Activated CD4-positive, alpha-beta T cell treated with anti-CD3 and anti-CD28 coated beads for 1 hour (primary cell): Measurements from ENCODE around the gene FUT9.

Experiments used
- DNase-seq: peaks from one replicate; pipeline ENCODE4 v3.0.0-alpha.2; 2020

The FUT9 gene

GRCh38 chr6:96074006-96074405 is 58.2 kb downstream of the FUT9 start:
- no peak for DNase-seq

- DNase-seq, result no peak
These were observed 60.1 kb downstream of the FUT9 start for GRCh38 chr6:96075826-96076225.

- no peak for DNase-seq
These were observed 71.0 kb downstream of the FUT9 start for GRCh38 chr6:96086745-96087144.

DNA sequence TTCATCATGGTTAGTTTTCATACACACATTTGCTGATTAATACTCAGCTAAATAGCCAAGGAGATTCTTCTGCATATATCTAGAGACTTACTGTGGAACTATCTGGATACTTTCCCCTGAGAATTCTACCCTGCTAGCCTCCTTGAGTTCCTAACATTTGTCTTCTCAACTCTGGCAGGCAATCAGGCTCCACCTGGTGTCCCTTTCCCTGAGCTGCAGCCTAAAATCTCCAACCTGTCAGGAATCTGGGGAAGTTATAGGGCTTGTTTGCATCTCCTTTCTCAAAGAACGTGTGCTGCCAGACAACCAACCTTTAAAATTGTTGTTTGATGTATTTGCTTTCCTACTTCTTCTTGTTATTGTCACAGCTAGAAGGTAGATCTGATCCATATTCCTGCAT is 73.4 kb downstream of the FUT9 start:
- no peak for DNase-seq

- no peak for DNase-seq
These were observed 78.3 kb downstream of the FUT9 start for GRCh38 chr6:96094077-96094476.

DNA sequence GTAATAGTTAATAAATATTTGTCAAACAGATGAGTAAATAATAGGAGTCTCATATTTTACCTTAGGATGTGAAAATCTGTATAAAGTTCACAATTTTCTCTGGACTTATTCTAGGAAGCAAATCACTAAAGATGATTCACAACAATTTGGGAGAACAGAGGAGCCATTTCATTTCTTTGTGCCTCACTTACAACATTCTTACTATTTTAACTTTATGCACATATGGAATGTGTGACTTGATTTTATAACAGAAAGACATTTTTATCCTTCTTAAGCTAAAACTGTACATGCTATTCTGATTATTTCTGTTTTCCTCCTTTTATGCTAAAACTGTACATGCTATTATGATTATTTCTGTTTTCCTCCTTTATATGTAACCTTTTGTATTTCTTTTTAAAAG is 83.3 kb downstream of the FUT9 start:
- no peak for DNase-seq

DNA sequence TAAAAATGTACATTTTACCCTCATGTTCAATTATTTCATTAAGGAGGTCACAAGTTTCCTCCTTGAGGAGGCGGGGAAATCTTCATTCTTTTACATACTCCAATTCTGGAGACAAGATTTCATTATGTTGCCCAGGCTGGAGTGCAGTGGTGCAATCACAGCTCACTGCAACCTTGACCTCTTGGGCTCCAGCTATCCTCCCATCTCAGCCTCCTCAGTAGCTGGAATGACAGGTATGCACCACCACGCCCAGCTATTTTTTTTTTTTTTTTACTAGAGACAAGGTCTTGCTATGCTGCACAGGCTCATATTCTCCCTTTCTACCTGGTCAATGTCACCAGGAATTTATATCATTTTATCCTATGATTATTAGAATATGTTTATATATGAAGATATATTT is 85.8 kb downstream of the FUT9 start:
- DNase-seq, result no peak

- no peak for DNase-seq
These were observed 89.1 kb downstream of the FUT9 start for GRCh38 chr6:96104910-96105309.

- no peak for DNase-seq
These were observed 95.1 kb downstream of the FUT9 start for GRCh38 chr6:96110878-96111277.

- DNase-seq, result no peak
These were observed 100.9 kb downstream of the FUT9 start for GRCh38 chr6:96116674-96117073.

DNA sequence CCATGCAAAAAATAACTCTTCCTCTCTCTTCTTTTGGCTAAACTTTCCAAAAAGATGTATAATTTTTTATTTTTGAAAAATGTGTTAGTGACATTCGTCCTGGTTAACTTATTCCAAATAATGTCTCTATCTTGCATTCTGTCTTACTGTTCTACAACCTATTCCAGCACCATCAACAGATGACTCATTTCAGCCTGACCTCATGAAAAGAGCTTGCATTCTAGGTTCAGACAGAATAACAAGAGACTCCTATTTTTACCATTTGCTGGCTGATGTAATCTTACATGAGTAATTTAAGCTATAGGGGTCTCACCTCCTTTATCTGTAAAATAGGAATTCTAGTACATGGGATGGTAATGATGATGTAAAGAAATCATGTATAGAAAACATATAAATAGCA is 109.0 kb downstream of the FUT9 start:
- DNase-seq, result no peak

- DNase-seq, result no peak
These were observed 122.6 kb downstream of the FUT9 start for GRCh38 chr6:96138406-96138805.

GRCh38 chr6:96142142-96142541 is 126.4 kb downstream of the FUT9 start:
- DNase-seq, result no peak

GRCh38 chr6:96150431-96150830 is 134.7 kb downstream of the FUT9 start:
- no peak for DNase-seq

DNA sequence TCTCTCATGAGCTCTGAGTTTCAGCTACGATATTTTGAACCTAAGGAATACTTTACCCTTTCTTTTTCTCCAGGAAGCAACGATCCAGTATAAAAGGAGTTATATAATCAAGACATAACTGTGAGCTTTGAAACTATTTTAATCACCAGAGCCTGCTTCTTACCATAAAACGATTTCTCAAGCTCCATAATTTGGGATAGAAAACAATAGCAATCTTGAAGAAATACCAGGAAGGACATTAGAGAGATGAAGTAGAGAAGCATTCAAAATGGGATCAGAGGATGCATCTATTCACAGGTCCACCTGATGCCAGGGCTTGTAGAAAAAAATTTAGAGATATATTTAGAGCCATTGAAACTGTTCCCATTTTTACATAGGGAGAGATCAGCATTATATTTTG is 135.9 kb downstream of the FUT9 start:
- no peak for DNase-seq

- DNase-seq, result no peak
These were observed 136.4 kb downstream of the FUT9 start for GRCh38 chr6:96152114-96152708.

GRCh38 chr6:96153775-96154174 is 138.0 kb downstream of the FUT9 start:
- no peak for DNase-seq

- DNase-seq, result no peak
These were observed 140.7 kb downstream of the FUT9 start for GRCh38 chr6:96156425-96156824.

- no peak for DNase-seq
These were observed 141.3 kb downstream of the FUT9 start for GRCh38 chr6:96157018-96157565.

DNA sequence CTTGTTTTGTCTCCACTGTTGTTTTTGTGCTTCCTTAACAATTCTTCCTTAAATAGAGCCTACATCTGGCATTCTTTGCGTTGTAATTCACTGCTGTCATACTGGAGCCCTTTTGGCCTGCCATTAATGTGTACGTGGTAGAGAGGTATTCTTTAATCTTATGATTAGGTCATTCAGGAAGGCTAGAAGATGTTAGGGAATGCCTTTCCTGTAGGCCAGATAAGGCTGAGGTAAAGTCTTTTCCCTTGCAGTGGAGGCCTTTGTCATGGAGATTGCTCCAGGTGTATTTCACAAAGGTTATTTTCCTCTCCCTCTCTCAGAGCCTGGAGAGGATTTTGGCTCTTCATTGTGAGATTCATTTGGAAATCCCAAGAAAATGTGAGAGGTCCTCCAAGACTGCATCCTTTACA is 146.9 kb downstream of the FUT9 start:
- DNase-seq, result no peak

DNA sequence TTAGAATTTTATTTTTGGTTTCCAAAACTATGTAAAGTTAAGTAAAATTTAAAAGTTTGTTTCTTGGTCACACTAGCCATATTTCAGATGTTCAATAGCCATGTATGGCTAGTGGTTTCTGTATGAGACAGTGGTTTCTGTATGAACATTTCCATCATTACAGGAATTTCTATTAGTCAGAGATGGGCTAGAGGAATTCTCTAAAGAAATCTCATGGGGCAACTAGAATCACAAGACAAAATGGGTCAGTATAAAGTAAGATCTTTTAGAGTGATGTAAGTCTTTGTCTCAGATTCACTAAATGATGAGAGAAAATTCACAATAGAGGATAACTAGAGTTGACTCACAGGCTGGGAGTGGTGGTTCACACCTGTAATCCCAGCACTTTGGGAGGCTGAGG is 149.0 kb downstream of the FUT9 start:
- no peak for DNase-seq

DNA sequence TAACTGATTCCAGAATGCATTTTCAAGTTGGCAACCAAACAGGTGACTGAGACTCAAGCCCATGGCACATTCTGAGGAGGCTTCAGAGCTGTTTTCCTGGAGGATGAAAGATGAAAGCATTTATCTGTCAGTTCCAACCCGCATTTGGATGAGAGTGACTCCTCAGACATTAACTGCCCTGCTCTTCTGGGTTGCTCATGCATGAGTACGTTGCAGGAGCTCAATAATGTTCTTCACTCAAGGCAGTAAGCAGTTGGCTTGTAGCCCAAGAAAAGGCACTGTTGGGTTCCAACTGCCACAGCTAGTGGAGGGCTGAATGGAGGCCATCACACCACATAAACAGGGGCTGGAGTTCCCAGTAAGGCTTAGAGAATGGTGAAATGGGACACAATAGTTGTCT is 155.3 kb downstream of the FUT9 start:
- DNase-seq, result no peak

DNA sequence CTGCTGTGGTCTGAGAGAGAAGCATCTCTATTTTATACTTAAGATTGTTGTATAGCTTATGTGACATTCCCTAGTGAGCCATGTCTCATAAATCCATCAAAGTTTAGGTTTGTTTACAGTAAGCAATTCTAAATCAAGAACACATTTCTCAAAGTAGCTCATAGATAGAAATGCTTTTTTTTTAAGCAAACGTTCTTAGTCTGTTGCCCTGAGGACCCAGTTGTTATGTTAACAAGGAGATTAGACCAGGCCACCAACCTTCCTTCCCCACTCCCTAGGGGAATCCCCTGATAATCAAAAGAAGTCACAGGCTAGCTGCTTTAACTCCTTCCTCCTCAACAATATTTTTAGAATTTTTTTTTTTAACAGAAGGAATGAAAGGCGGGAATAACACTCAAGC is 169.0 kb downstream of the FUT9 start:
- DNase-seq, result no peak

DNA sequence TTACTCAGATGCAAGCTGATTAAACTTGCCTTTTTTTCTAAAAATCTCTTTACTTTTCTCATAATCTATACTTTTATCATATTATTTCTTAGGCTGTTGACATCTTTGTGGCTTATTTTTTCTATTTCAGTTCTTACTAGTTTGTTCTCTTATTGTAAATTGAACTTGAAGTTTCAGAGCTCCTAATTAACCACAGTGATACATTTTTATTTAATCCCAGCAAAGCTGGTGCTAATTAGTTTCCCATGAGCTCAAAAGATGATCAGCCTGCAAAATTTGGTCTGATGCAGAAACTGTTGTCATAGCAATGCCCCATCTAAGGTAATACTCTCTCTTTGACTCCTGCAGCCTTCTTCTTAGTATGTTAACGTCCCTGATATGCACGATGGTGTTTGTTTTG is 170.3 kb downstream of the FUT9 start:
- DNase-seq, result no peak

GRCh38 chr6:96186516-96187195 is 170.9 kb downstream of the FUT9 start:
- no peak for DNase-seq
